B cell (primary cell): ENCODE measurements around the gene TRPC4AP. TPM values are rescaled to one million over a fixed set of nuclear protein-coding genes. Genes with fewer than 3 reads are reported as not detected.

ENCODE experiments used
- ATAC-seq: fragments of 200-7000 bp; cut with Tn5 transposase; one replicate; pipeline ENCODE4 v1.10.0; 2021; ENCODE audit warnings: low read depth, mild to moderate bottlenecking, moderate number of reproducible peaks, moderate library complexity
- CTCF ChIA-PET: fragments of 350-600 bp; sonication (Branson Sonifier 250); formaldehyde crosslinking; loops from one replicate; lab custom pipeline; 2021; ENCODE audit warnings: antibody characterized with exemption, inconsistent platforms; lab: Charles Lee
- POLR2A ChIA-PET: fragments of 350-600 bp; sonication (Branson Sonifier 250); formaldehyde crosslinking; loops from one replicate; lab custom pipeline; 2021; ENCODE audit warnings: antibody characterized with exemption; lab: Charles Lee
- DNase-seq: peaks from one replicate; pipeline ENCODE4 v3.0.0; 2013
- H2AFZ ChIP-seq: 2 replicates; pipeline ENCODE4 v1.6.1; 2012; ENCODE audit warnings: mild to moderate bottlenecking, low read depth, low read length; ENCODE audit not compliant: insufficient read depth, poor library complexity, severe bottlenecking
- H3K27ac ChIP-seq, 2 donors: 1 replicate in 1 of 2; 2 replicates in 1 of 2; pipeline ENCODE4 v1.5.1; 2012 to 2013; ENCODE audit warnings: low read length in 2 of 2, mild to moderate bottlenecking in 2 of 2, moderate library complexity in 1 of 2
- H3K27me3 ChIP-seq, 4 experiments: fragments of 200-600 bp in 1 of 4; sonication (generic) in 1 of 4; replicated peaks in 1 of 4; 1 replicate in 2 of 4; 2 replicates in 2 of 4; pipeline versions ENCODE4 v1.6.1 to v1.7.0; 2013 to 2016; ENCODE audit warnings: low read length in 3 of 4, mild to moderate bottlenecking in 2 of 4, mixed read lengths in 1 of 4, moderate library complexity in 1 of 4; ENCODE audit not compliant: insufficient read depth in 4 of 4, control insufficient read depth in 3 of 4; ENCODE audit errors: control extremely low read depth in 1 of 4
- H3K36me3 ChIP-seq, 2 experiments: replicated peaks in 1 of 2; 1 replicate in 1 of 2; 2 replicates in 1 of 2; pipeline versions ENCODE4 v1.6.1 to v1.7.1; 2013; ENCODE audit warnings: low read length in 1 of 2; ENCODE audit not compliant: insufficient read depth in 2 of 2, control insufficient read depth in 1 of 2; ENCODE audit errors: control extremely low read depth in 1 of 2, extremely low read depth in 1 of 2
- H3K4me1 ChIP-seq, 2 donors: fragments of 200-600 bp in 1 of 2; sonication (generic) in 1 of 2; 1 replicate in 1 of 2; 2 replicates in 1 of 2; pipeline versions ENCODE4 v1.5.1 to v1.6.1; 2013 to 2017; ENCODE audit warnings: low read length in 2 of 2; ENCODE audit not compliant: control insufficient read depth in 2 of 2, insufficient read depth in 2 of 2
- H3K4me2 ChIP-seq: replicated peaks from 2 replicates; pipeline ENCODE3; 2012; ENCODE audit warnings: mild to moderate bottlenecking, low read depth, low read length; ENCODE audit not compliant: poor library complexity, severe bottlenecking
- H3K4me3 ChIP-seq, 5 experiments: fragments of 200-600 bp in 1 of 5; sonication (generic) in 1 of 5; 1 replicate in 3 of 5; 2 replicates in 2 of 5; pipeline versions ENCODE4 v1.5.1 to v1.7.0; 2011 to 2016; ENCODE audit warnings: low read length in 4 of 5, mild to moderate bottlenecking in 4 of 5, low read depth in 2 of 5, control low read depth in 1 of 5, moderate library complexity in 1 of 5; ENCODE audit not compliant: insufficient read depth in 1 of 5; ENCODE audit errors: control extremely low read depth in 1 of 5, extremely low read depth in 1 of 5
- H3K79me2 ChIP-seq: fragments of 200-600 bp; sonication (generic); one replicate; pipeline ENCODE4 v1.6.0; 2016; ENCODE audit warnings: low read length; ENCODE audit not compliant: control insufficient read depth, insufficient read depth
- H3K9ac ChIP-seq: fragments of 200-600 bp; sonication (generic); 2 replicates; pipeline ENCODE4 v1.6.1; 2017; ENCODE audit warnings: mild to moderate bottlenecking, low read length, moderate library complexity
- H3K9me3 ChIP-seq, 3 donors: one replicate each; pipeline versions ENCODE4 v1.6.1 to v1.7.1; 2013; ENCODE audit warnings: low read length in 2 of 3; ENCODE audit not compliant: control insufficient read depth in 2 of 3, insufficient read depth in 1 of 3; ENCODE audit errors: control extremely low read depth in 1 of 3
- H4K20me1 ChIP-seq: 2 replicates; pipeline ENCODE4 v1.6.0; 2012; ENCODE audit warnings: mild to moderate bottlenecking, low read length; ENCODE audit not compliant: insufficient read depth, control insufficient read depth, poor library complexity, severe bottlenecking
- H3K27ac Mint-ChIP-seq: one replicate; pipeline ENCODE4 v1.8.0; 2021; ENCODE audit warnings: mixed read lengths
- H3K27me3 Mint-ChIP-seq: one replicate; pipeline ENCODE4 v1.8.0; 2021; ENCODE audit warnings: mixed read lengths
- H3K4me1 Mint-ChIP-seq: one replicate; pipeline ENCODE4 v1.8.0; 2021; ENCODE audit warnings: mixed read lengths
- H3K4me3 Mint-ChIP-seq: one replicate; pipeline ENCODE4 v1.8.0; 2021; ENCODE audit warnings: mixed read lengths
- H3K9me3 Mint-ChIP-seq: one replicate; pipeline ENCODE4 v1.8.0; 2022; ENCODE audit warnings: mixed read lengths; ENCODE audit not compliant: insufficient read depth
- CTCF ChIP-seq: fragments of 200-600 bp; IDR thresholded peaks from one replicate; pipeline ENCODE4 v1.8.0; 2022; ENCODE audit warnings: antibody characterized with exemption, mild to moderate bottlenecking
- EZH2 ChIP-seq: IDR thresholded peaks from 2 replicates; pipeline ENCODE4 v1.6.1; 2012; ENCODE audit warnings: borderline replicate concordance, low read depth, mild to moderate bottlenecking, moderate library complexity, low read length; ENCODE audit not compliant: insufficient read depth, poor library complexity, severe bottlenecking
- WGBS: methylation state at CpG from one replicate; pipeline ENCODE4 v1.1.5; 2013; ENCODE audit warnings: missing lambda C conversion rate; ENCODE audit not compliant: insufficient coverage; 5-methylcytosine and 5-hydroxymethylcytosine counted together
- intact Hi-C: fragments of 100-400 bp; cut with micrococcal nuclease; formaldehyde crosslinking; loops from one replicate; pipeline ENCODE4 v1.10.0; 2022
- polyA plus RNA-seq: library from polyadenylated mRNA; depleted of rRNA; stranded (reverse); fragments of >200 nt; gene quantifications from 2 replicates; pipeline ENCODE4 v1.2.3, GENCODE V29; 2012
- total RNA-seq, 2 donors: library from RNA; stranded (reverse); fragments of 120-200 nt in 1 of 2; gene quantifications; 1 replicate in 1 of 2; 2 replicates in 1 of 2; pipeline versions ENCODE4 v1.2.3 to v1.2.4, GENCODE V29; 2013 to 2022

Gene TRPC4AP
- total and polyA plus RNA-seq, 2 donors (not counting 1 experiment from before 2014, with no cell fraction given), result 62.5 to 73.2 TPM

GRCh38 chr20:34998331-34998950, 94.2 kb downstream of the TRPC4AP start:
- H3K9ac ChIP-seq, result no peak overlapping the region
- no peak overlapping the region for H3K27ac ChIP-seq
- H3K27ac Mint-ChIP-seq, result no peak overlapping the region
- no peaks in the 10 kb centered on the region for H3K27me3 ChIP-seq
- CTCF ChIA-PET, result no interaction called here
- H2AFZ ChIP-seq, result no peak overlapping the region
- H3K4me2 ChIP-seq, result no peak overlapping the region
- DNase-seq (no peak), ATAC-seq (no peak)
- peaks cover 0 to 54% of the 10 kb centered on the region in 2 experiments for H3K36me3 ChIP-seq
- H3K9me3 Mint-ChIP-seq, result no peaks in the 10 kb centered on the region
- H3K9me3 ChIP-seq, result no peaks in the 10 kb centered on the region
- no peaks in the 10 kb centered on the region for H3K4me1 ChIP-seq
- H3K4me3 Mint-ChIP-seq, result no peak overlapping the region
- no peaks in the 10 kb centered on the region for H3K27me3 Mint-ChIP-seq
- no peaks in the 10 kb centered on the region for H4K20me1 ChIP-seq
- H3K4me3 ChIP-seq, result no peak overlapping the region
- H3K4me1 Mint-ChIP-seq, result peaks cover 4% of the 10 kb centered on the region
- TF ChIP-seq CTCF (no peak), EZH2 (no peak)
- WGBS, result 99% methylated on average over 28 of the region's 28 CpGs
- H3K79me2 ChIP-seq, result no peaks in the 10 kb centered on the region
- POLR2A ChIA-PET, result no interaction called here
- intact Hi-C loops, result no loop called here

GRCh38 chr20:34997774-34998173, 94.8 kb downstream of the TRPC4AP start:
- peak overlapping the region; percentile 7 for H3K27ac Mint-ChIP-seq
- intact Hi-C loops, result no loop called here
- WGBS, result 100% methylated on average over 2 of the region's 2 CpGs
- Histone ChIP-seq H3K36me3 (peaks cover 0 to 50% of the 10 kb centered on the region in 2 experiments), H3K4me2 (no peak overlapping the region), H4K20me1 (no peaks in the 10 kb centered on the region), H3K27ac (no peak overlapping the region), H2AFZ (no peak overlapping the region), H3K9ac (no peak overlapping the region), H3K4me1 (no peaks in the 10 kb centered on the region), H3K79me2 (no peaks in the 10 kb centered on the region), H3K27me3 (no peaks in the 10 kb centered on the region), H3K4me3 (no peak overlapping the region), H3K9me3 (no peaks in the 10 kb centered on the region)
- H3K9me3 Mint-ChIP-seq, result no peaks in the 10 kb centered on the region
- POLR2A ChIA-PET, result no interaction called here
- H3K4me1 Mint-ChIP-seq, result peaks cover 4% of the 10 kb centered on the region
- CTCF ChIA-PET, result no interaction called here
- no peaks in the 10 kb centered on the region for H3K27me3 Mint-ChIP-seq
- ATAC-seq, result no peak
- no peak overlapping the region for H3K4me3 Mint-ChIP-seq
- TF ChIP-seq CTCF, result no peak
- TF ChIP-seq EZH2, result no peak
- no peak for DNase-seq
